Measurements from ENCODE around the gene AMPD3.

DNA sequence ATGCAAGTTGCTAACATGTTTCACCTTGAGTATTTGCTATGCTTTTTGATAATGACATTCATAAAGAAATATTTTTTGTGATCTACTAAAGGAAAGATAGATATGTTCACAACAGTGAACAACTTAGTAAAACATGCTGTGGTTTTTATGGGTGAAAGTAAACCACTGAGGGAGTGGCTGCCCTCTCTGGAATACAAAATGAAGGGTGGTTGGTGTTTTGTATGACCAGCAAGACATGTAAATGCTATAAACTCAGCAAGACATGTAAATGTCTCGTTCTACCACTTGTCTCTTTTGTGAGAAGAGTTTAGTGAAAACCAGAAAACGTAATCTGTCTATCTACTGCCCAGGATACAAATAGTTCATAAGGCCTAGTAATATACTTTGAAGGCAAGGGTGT lies 7.6 kb upstream of the AMPD3 start:
- TF ChIP-seq, protein P1, sequence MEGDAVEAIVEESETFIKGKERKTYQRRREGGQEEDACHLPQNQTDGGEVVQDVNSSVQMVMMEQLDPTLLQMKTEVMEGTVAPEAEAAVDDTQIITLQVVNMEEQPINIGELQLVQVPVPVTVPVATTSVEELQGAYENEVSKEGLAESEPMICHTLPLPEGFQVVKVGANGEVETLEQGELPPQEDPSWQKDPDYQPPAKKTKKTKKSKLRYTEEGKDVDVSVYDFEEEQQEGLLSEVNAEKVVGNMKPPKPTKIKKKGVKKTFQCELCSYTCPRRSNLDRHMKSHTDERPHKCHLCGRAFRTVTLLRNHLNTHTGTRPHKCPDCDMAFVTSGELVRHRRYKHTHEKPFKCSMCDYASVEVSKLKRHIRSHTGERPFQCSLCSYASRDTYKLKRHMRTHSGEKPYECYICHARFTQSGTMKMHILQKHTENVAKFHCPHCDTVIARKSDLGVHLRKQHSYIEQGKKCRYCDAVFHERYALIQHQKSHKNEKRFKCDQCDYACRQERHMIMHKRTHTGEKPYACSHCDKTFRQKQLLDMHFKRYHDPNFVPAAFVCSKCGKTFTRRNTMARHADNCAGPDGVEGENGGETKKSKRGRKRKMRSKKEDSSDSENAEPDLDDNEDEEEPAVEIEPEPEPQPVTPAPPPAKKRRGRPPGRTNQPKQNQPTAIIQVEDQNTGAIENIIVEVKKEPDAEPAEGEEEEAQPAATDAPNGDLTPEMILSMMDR (IDR thresholded peaks at IDR 0.05), result no peak
- no peak for TF ChIP-seq EZH2phosphoT487 (IDR thresholded peaks at IDR 0.05)
- no peak for TF ChIP-seq EZH2 (IDR thresholded peaks at IDR 0.05)

Data from neural progenitor cell (in vitro differentiated cells).